Neural cell (in vitro differentiated cells): ENCODE measurements around the gene ACTN1. TPM values are rescaled to one million over a fixed set of nuclear protein-coding genes. Genes with fewer than 3 reads are reported as not detected.

Source experiments
- H2AFZ ChIP-seq: fragments of 200-600, 300-800 bp; sonication (generic), shearing (Covaris generic); 2 replicates; pipeline ENCODE4 v1.6.0; 2014; ENCODE audit warnings: low read depth, mild to moderate bottlenecking, antibody characterized with exemption, low read length, moderate library complexity
- H3F3A ChIP-seq: fragments of 200-600 bp; shearing (Covaris generic); 2 replicates; pipeline ENCODE4 v1.6.1; 2016; ENCODE audit warnings: mild to moderate bottlenecking, moderate library complexity, mixed read lengths, antibody characterized with exemption, low read length; ENCODE audit not compliant: insufficient read depth, poor library complexity, severe bottlenecking
- H3K27ac ChIP-seq: fragments of 200-600, 300-800 bp; sonication (generic), shearing (Covaris generic); 2 replicates; pipeline ENCODE4 v1.5.1; 2014; ENCODE audit warnings: mild to moderate bottlenecking, low read length, moderate library complexity
- H3K27me3 ChIP-seq: fragments of 300-800, 200-600 bp; sonication (generic), shearing (Covaris generic); 2 replicates; pipeline ENCODE4 v1.6.0; 2014; ENCODE audit warnings: mild to moderate bottlenecking, low read depth, low read length, moderate library complexity; ENCODE audit not compliant: insufficient read depth
- H3K36me3 ChIP-seq: fragments of 300-800, 200-600 bp; sonication (generic), shearing (Covaris generic); 2 replicates; pipeline ENCODE4 v1.5.1; 2014; ENCODE audit warnings: mild to moderate bottlenecking, antibody characterized with exemption, low read length, moderate library complexity; ENCODE audit not compliant: insufficient read depth
- H3K4me2 ChIP-seq: fragments of 300-800, 200-600 bp; sonication (generic), shearing (Covaris generic); 2 replicates; pipeline ENCODE4 v1.6.0; 2014; ENCODE audit warnings: mild to moderate bottlenecking, low read length
- H3K4me3 ChIP-seq: fragments of 300-800, 200-600 bp; sonication (generic), shearing (Covaris generic); 2 replicates; pipeline ENCODE4 v1.5.1; 2014; ENCODE audit warnings: mild to moderate bottlenecking, low read length, moderate library complexity
- H3K79me2 ChIP-seq: fragments of 200-600 bp; shearing (Covaris generic); replicated peaks from 2 replicates; pipeline ENCODE4 v1.6.0; 2014; ENCODE audit warnings: mild to moderate bottlenecking, low read length, moderate library complexity; ENCODE audit not compliant: insufficient read depth
- H3K9ac ChIP-seq: fragments of 300-800, 200-600 bp; sonication (generic), shearing (Covaris generic); 2 replicates; pipeline ENCODE4 v1.6.1; 2016; ENCODE audit warnings: mild to moderate bottlenecking, low read length, mixed read lengths
- H3K9me2 ChIP-seq: fragments of 200-600 bp; shearing (Covaris generic); 2 replicates; pipeline ENCODE4 v1.6.1; 2016; ENCODE audit warnings: mild to moderate bottlenecking, low read length, mixed read lengths; ENCODE audit not compliant: insufficient read depth
- H3K9me3 ChIP-seq: fragments of 200-600, 300-800 bp; sonication (generic), shearing (Covaris generic); 2 replicates; pipeline ENCODE4 v1.6.1; 2016; ENCODE audit warnings: mild to moderate bottlenecking, mixed run types, low read length, moderate library complexity, mixed read lengths
- H4K20me1 ChIP-seq: fragments of 200-600 bp; shearing (Covaris generic); 2 replicates; pipeline ENCODE4 v1.6.1; 2016; ENCODE audit warnings: mild to moderate bottlenecking, mixed run types; ENCODE audit not compliant: insufficient read depth
- EP300 ChIP-seq: fragments of 450-650 bp; conservative IDR thresholded peaks from 2 replicates; pipeline ENCODE4 v1.6.1; 2014; ENCODE audit warnings: antibody characterized with exemption, mild to moderate bottlenecking, moderate library complexity; ENCODE audit not compliant: poor library complexity, severe bottlenecking
- EZH2 ChIP-seq: fragments of 200-600, 300-800 bp; shearing (Covaris generic), sonication (generic); IDR thresholded peaks from 2 replicates; pipeline ENCODE4 v1.6.1; 2014; ENCODE audit warnings: antibody characterized with exemption, low read length, borderline replicate concordance, mild to moderate bottlenecking; ENCODE audit not compliant: insufficient read depth, poor library complexity, severe bottlenecking
- MXI1 ChIP-seq: fragments of 450-650 bp; conservative IDR thresholded peaks from 2 replicates; pipeline ENCODE4 v1.6.1; 2014; ENCODE audit warnings: antibody characterized with exemption, mild to moderate bottlenecking; ENCODE audit not compliant: poor library complexity, severe bottlenecking
- POLR2AphosphoS5 ChIP-seq: IDR thresholded peaks from 2 replicates; pipeline ENCODE4 v1.6.1; 2012
- RAD21 ChIP-seq: fragments of 450-650 bp; conservative IDR thresholded peaks from 2 replicates; pipeline ENCODE4 v1.6.1; 2014; ENCODE audit warnings: antibody characterized with exemption, mild to moderate bottlenecking, moderate library complexity
- SMC3 ChIP-seq: fragments of 450-650 bp; conservative IDR thresholded peaks from 2 replicates; pipeline ENCODE4 v1.6.1; 2014; ENCODE audit warnings: antibody characterized with exemption, mild to moderate bottlenecking, moderate library complexity; ENCODE audit not compliant: poor library complexity
- TAF1 ChIP-seq: IDR thresholded peaks from 2 replicates; pipeline ENCODE4 v1.6.1; 2012; ENCODE audit warnings: low read depth
- polyA plus RNA-seq: library from polyadenylated mRNA; depleted of rRNA; stranded (reverse); fragments of >200 nt; gene quantifications from 2 replicates; pipeline ENCODE4 v1.2.3, GENCODE V29; 2014
- TF ChIP-seq, protein P1 (sequence below): IDR thresholded peaks from 2 replicates; pipeline ENCODE4 v1.6.1; 2012; ENCODE audit warnings: borderline replicate concordance
- TF ChIP-seq, protein P2 (sequence below): fragments of 450-650 bp; IDR thresholded peaks from 2 replicates; pipeline ENCODE4 v1.5.1; 2014; ENCODE audit warnings: antibody characterized with exemption, mild to moderate bottlenecking, moderate library complexity; ENCODE audit not compliant: poor library complexity, severe bottlenecking

ACTN1 gene
- polyA plus RNA-seq, 1 donor from 2014 or later: 10.8 TPM

DNA sequence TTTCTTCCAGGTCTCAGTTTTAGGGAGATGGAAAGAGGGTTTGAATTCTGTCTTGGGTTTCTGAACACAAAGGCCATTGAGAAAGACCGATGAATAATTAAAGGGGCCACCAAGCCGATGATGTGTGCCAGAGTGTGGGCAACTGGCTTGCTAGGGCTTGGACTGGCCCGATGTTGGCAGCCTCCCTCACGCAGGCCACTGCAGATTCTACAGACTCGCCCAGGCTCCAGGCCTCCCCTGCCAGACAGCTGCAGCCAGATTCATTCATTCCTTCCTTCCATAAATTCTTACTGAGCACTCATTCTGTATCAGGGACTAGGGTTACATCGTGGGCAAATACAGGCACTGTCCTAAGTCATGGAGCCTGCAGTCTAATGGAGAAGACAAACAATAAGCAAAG is 34.9 kb downstream of the ACTN1 start:
- H3K36me3 ChIP-seq: no peaks in the 10 kb centered on the region
- no peak overlapping the region for H2AFZ ChIP-seq
- H3K9ac ChIP-seq: no peak overlapping the region
- H4K20me1 ChIP-seq: no peaks in the 10 kb centered on the region
- no peak overlapping the region for H3K27ac ChIP-seq
- no peaks in the 10 kb centered on the region for H3K27me3 ChIP-seq
- no peaks in the 10 kb centered on the region for H3F3A ChIP-seq
- no peaks in the 10 kb centered on the region for H3K79me2 ChIP-seq
- H3K9me2 ChIP-seq: no peaks in the 10 kb centered on the region
- H3K4me3 ChIP-seq: no peak overlapping the region
- H3K4me2 ChIP-seq: no peak overlapping the region
- no peak for TF ChIP-seq MXI1
- TF ChIP-seq RAD21: no peak
- TF ChIP-seq POLR2AphosphoS5: no peak
- TF ChIP-seq TAF1: no peak
- TF ChIP-seq SMC3: no peak
- no peak for TF ChIP-seq EZH2
- TF ChIP-seq, protein P1, sequence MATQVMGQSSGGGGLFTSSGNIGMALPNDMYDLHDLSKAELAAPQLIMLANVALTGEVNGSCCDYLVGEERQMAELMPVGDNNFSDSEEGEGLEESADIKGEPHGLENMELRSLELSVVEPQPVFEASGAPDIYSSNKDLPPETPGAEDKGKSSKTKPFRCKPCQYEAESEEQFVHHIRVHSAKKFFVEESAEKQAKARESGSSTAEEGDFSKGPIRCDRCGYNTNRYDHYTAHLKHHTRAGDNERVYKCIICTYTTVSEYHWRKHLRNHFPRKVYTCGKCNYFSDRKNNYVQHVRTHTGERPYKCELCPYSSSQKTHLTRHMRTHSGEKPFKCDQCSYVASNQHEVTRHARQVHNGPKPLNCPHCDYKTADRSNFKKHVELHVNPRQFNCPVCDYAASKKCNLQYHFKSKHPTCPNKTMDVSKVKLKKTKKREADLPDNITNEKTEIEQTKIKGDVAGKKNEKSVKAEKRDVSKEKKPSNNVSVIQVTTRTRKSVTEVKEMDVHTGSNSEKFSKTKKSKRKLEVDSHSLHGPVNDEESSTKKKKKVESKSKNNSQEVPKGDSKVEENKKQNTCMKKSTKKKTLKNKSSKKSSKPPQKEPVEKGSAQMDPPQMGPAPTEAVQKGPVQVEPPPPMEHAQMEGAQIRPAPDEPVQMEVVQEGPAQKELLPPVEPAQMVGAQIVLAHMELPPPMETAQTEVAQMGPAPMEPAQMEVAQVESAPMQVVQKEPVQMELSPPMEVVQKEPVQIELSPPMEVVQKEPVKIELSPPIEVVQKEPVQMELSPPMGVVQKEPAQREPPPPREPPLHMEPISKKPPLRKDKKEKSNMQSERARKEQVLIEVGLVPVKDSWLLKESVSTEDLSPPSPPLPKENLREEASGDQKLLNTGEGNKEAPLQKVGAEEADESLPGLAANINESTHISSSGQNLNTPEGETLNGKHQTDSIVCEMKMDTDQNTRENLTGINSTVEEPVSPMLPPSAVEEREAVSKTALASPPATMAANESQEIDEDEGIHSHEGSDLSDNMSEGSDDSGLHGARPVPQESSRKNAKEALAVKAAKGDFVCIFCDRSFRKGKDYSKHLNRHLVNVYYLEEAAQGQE: no peak
- no peak for TF ChIP-seq EP300
- TF ChIP-seq, protein P2, sequence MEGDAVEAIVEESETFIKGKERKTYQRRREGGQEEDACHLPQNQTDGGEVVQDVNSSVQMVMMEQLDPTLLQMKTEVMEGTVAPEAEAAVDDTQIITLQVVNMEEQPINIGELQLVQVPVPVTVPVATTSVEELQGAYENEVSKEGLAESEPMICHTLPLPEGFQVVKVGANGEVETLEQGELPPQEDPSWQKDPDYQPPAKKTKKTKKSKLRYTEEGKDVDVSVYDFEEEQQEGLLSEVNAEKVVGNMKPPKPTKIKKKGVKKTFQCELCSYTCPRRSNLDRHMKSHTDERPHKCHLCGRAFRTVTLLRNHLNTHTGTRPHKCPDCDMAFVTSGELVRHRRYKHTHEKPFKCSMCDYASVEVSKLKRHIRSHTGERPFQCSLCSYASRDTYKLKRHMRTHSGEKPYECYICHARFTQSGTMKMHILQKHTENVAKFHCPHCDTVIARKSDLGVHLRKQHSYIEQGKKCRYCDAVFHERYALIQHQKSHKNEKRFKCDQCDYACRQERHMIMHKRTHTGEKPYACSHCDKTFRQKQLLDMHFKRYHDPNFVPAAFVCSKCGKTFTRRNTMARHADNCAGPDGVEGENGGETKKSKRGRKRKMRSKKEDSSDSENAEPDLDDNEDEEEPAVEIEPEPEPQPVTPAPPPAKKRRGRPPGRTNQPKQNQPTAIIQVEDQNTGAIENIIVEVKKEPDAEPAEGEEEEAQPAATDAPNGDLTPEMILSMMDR: no peak
- no peaks in the 10 kb centered on the region for H3K9me3 ChIP-seq

DNA sequence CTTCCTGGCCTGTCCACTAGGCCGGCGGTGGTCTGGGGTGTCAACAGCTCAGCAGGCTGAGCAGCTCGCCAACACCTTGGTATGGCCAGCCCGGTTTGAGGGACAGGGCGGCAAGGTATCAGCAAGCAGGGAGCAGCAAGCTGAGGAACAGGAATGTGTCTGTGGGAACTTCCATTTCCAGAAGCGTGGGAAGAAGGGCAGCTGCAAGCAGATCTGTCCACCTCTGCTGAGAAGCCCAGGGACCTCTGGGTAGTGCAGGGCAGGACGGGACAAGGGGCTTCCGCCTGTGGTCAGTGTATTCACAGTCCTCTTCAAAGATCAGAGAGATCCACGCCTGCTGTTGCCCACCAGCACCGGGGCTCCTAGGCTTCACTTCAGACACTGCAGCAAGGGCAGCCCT is 36.0 kb downstream of the ACTN1 start:
- H3K9me2 ChIP-seq: no peaks in the 10 kb centered on the region
- no peak overlapping the region for H2AFZ ChIP-seq
- no peak overlapping the region for H3K9ac ChIP-seq
- H3K27me3 ChIP-seq: no peaks in the 10 kb centered on the region
- H3K4me3 ChIP-seq: no peak overlapping the region
- no peaks in the 10 kb centered on the region for H3F3A ChIP-seq
- TF ChIP-seq, protein P1: no peak
- TF ChIP-seq EZH2: no peak
- TF ChIP-seq MXI1: no peak
- no peak for TF ChIP-seq SMC3
- no peak for TF ChIP-seq POLR2AphosphoS5
- no peak for TF ChIP-seq EP300
- TF ChIP-seq TAF1: no peak
- TF ChIP-seq, protein P2: no peak
- TF ChIP-seq RAD21: no peak
- no peak overlapping the region for H3K4me2 ChIP-seq
- H3K79me2 ChIP-seq: no peaks in the 10 kb centered on the region
- no peaks in the 10 kb centered on the region for H3K36me3 ChIP-seq
- H3K9me3 ChIP-seq: no peaks in the 10 kb centered on the region
- H3K27ac ChIP-seq: no peak overlapping the region
- H4K20me1 ChIP-seq: no peaks in the 10 kb centered on the region
